ENCODE measurements around the gene KRTAP9-4.
"Not testable (repeated sequence)": the region's sequence is repeated elsewhere in the genome, so short reads cannot be mapped to it uniquely, and the experiment has no call there.

Gene KRTAP9-4

GRCh38 chr17:41249637-41250240, at the start of gene KRTAP9-4:
Gene KRTAP9-4, plus strand, starts transcription at chr17:41249687. Its CDS starts 34 bp downstream, at chr17:41249721.
- not testable (repeated sequence) for DNase-seq

GRCh38 chr17:41211845-41212466, 37.5 kb upstream of the KRTAP9-4 start:
- DNase-seq = peak; percentile 45

- DNase-seq = no peak
Measured at GRCh38 chr17:41212524-41213169, 36.8 kb upstream of the KRTAP9-4 start.

GRCh38 chr17:41215681-41216080, 33.8 kb upstream of the KRTAP9-4 start:
- no peak for DNase-seq

- DNase-seq = peak; percentile 18
Measured at GRCh38 chr17:41223821-41224220, 25.7 kb upstream of the KRTAP9-4 start.

- no peak for DNase-seq
Measured at GRCh38 chr17:41226051-41226450, 23.4 kb upstream of the KRTAP9-4 start.

GRCh38 chr17:41226598-41227095, 22.8 kb upstream of the KRTAP9-4 start, which contains the start of gene KRTAP9-2:
Gene KRTAP9-2, plus strand, starts transcription at chr17:41226648. Its CDS starts 7 bp downstream, at chr17:41226655.
- not testable (repeated sequence) for DNase-seq

GRCh38 chr17:41230094-41230493, 19.4 kb upstream of the KRTAP9-4 start:
- DNase-seq = no peak

- DNase-seq = no peak
Measured at GRCh38 chr17:41231731-41232130, 17.8 kb upstream of the KRTAP9-4 start.

GRCh38 chr17:41232399-41233105, 16.9 kb upstream of the KRTAP9-4 start, which contains the start of gene KRTAP9-3:
Gene KRTAP9-3, plus strand, starts transcription at chr17:41232449. Its CDS starts 53 bp downstream, at chr17:41232502.
- DNase-seq = not testable (repeated sequence)

- DNase-seq = not testable (repeated sequence)
Measured at GRCh38 chr17:41237116-41237515, 12.4 kb upstream of the KRTAP9-4 start.

- DNase-seq = not testable (repeated sequence)
Measured at GRCh38 chr17:41237949-41238437, 11.5 kb upstream of the KRTAP9-4 start, which contains the start of gene KRTAP9-8. Gene KRTAP9-8, plus strand, starts transcription at chr17:41237999. Its CDS starts 53 bp downstream, at chr17:41238052.

GRCh38 chr17:41246995-41247787, 2.3 kb upstream of the KRTAP9-4 start:
- not testable (repeated sequence) for DNase-seq

GRCh38 chr17:41251261-41251660, 1.8 kb downstream of the KRTAP9-4 start:
- no peak for DNase-seq

- DNase-seq = peak; percentile 17
Measured at GRCh38 chr17:41254861-41255260, 5.4 kb downstream of the KRTAP9-4 start.

- peak; percentile 80 for DNase-seq
Measured at GRCh38 chr17:41255381-41256290, 6.1 kb downstream of the KRTAP9-4 start, which contains the start of gene KRTAP9-9. Gene KRTAP9-9, plus strand, starts transcription at chr17:41255384.

- DNase-seq = peak; percentile 68
Measured at GRCh38 chr17:41256291-41256685, 6.8 kb downstream of the KRTAP9-4 start.

- DNase-seq = no peak
Measured at GRCh38 chr17:41258406-41258805, 8.9 kb downstream of the KRTAP9-4 start.

GRCh38 chr17:41263212-41263611, 13.7 kb downstream of the KRTAP9-4 start:
- DNase-seq = no peak

- no peak for DNase-seq
Measured at GRCh38 chr17:41264599-41264998, 15.1 kb downstream of the KRTAP9-4 start.

GRCh38 chr17:41265078-41265477, 15.6 kb downstream of the KRTAP9-4 start, which contains the start of gene KRTAP9-6:
Gene KRTAP9-6, plus strand, starts transcription at chr17:41265378. Its CDS starts 0 bp downstream, at chr17:41265378.
- no peak for DNase-seq
